ENCODE results near the gene PTPA. TPM values are rescaled to one million over a fixed set of nuclear protein-coding genes. Genes with fewer than 3 reads are reported as not detected.

PTPA gene
- total and polyA plus RNA-seq, 9 of the 15 experiments (the other 6 are each of a cell fraction or from before 2014, with no cell fraction given) = 1.7 to 121 (median 72.6) TPM

- TF ChIP-seq E4F1 (CRISPR knock-in tag; IDR thresholded peaks at IDR 0.05; ENCODE audit: borderline replicate concordance) (no peak), IRF9 (tag; IDR thresholded peaks at IDR 0.05) (no peak), ZNF655 (CRISPR knock-in tag; IDR thresholded peaks at IDR 0.05) (no peak), FUS (optimal IDR thresholded peaks at IDR 0.05; ENCODE audit: low read depth, low read length) (no peak), TGIF2 (CRISPR knock-in tag; IDR thresholded peaks at IDR 0.05) (no peak), ZNF175 (CRISPR knock-in tag; IDR thresholded peaks at IDR 0.05; ENCODE audit: low read depth) (no peak), MTA3 (IDR thresholded peaks at IDR 0.05; ENCODE audit: borderline replicate concordance) (peak; percentile 56; the same call in 1 of the 2 replicates), RREB1 (CRISPR knock-in tag; IDR thresholded peaks at IDR 0.05) (no peak), GMEB1 (CRISPR knock-in tag; IDR thresholded peaks at IDR 0.05) (no peak), RBM14 (IDR thresholded peaks at IDR 0.05; ENCODE audit: borderline replicate concordance, insufficient read depth, low read depth, low read length) (no peak), TEAD1 (CRISPR knock-in tag; IDR thresholded peaks at IDR 0.05) (no peak), HNRNPH1 (optimal IDR thresholded peaks at IDR 0.05; ENCODE audit: low read depth, low read length) (no peak), PCBP2 (IDR thresholded peaks at IDR 0.05; ENCODE audit: low read depth, low read length, poor library complexity, severe bottlenecking) (no peak)
These were observed 71.6 kb downstream of the PTPA start (continued) for GRCh38 chr9:129182625-129183494.
